ENCODE data around the gene PCDH9.

PCDH9 gene

DNA sequence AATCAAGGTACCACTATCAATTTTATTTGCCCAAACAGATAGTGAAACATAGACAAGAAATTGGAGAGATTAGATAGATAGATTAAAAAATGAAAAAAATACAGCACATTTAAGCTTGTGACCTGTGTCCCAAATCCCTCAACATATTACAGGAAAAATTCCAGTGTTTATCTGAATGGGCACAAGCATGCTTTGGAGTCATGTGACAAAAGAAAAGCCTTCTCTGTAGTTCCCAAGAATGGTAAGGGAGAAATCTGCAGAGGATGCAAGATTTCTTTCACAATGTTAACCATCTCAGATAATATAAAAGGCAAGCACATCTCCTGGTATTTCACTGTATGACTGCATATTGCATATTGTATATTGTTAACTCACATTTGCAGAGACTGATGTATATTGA is 168.0 kb downstream of the PCDH9 start:
- no peak for DNase-seq (ENCODE audit: low read depth, low spot score)

GRCh38 chr13:67061750-67062149 is 168.4 kb downstream of the PCDH9 start:
- no peak for DNase-seq (ENCODE audit: low read depth, low spot score)

More for the DNA sequence above, 168.0 kb downstream of the PCDH9 start:
- H3K4me3 ChIP-seq (ENCODE audit: low read length) = no peak overlapping the region

GRCh38 chr13:67052550-67053490 is 177.3 kb downstream of the PCDH9 start:
- no peak overlapping the region for H3K4me3 ChIP-seq (ENCODE audit: low read length)
- DNase-seq (ENCODE audit: low read depth, low spot score) = no peak

More at GRCh38 chr13:67061750-67062149, 168.4 kb downstream of the PCDH9 start:
- H3K4me3 ChIP-seq (ENCODE audit: low read length) = no peak overlapping the region

GRCh38 chr13:67049744-67050143 is 180.4 kb downstream of the PCDH9 start:
- no peak overlapping the region for H3K4me3 ChIP-seq (ENCODE audit: low read length)
- DNase-seq (ENCODE audit: low read depth, low spot score) = no peak

- no peak for DNase-seq (ENCODE audit: low read depth, low spot score)
- H3K4me3 ChIP-seq (ENCODE audit: low read length) = no peak overlapping the region
Observed at GRCh38 chr13:67048821-67049150, 181.3 kb downstream of the PCDH9 start.

GRCh38 chr13:67048084-67048820 is 181.9 kb downstream of the PCDH9 start:
- H3K4me3 ChIP-seq (ENCODE audit: low read length) = no peak overlapping the region
- DNase-seq (ENCODE audit: low read depth, low spot score) = peak; percentile 79

- no peak for DNase-seq (ENCODE audit: low read depth, low spot score)
- H3K4me3 ChIP-seq (ENCODE audit: low read length) = no peak overlapping the region
Observed at GRCh38 chr13:67045357-67045756, 184.8 kb downstream of the PCDH9 start.

DNA sequence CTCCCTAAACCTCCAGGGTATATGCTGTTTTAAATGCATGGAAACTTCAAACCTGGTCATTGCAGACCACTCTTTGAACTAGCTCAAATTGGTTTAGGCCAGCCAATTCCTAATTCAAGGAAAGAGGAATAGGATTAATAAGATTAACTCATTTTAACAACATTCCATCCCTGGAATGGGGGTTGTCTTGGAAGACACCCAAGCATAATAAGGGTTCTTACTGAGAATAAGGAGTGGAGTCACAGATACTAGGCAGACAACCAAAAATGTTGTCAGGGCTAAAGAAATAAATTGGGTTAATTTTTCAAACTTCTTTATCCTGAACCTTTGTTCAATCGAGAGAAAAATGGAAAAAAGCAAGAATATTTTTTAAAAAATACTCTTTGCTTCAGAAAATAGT is 186.2 kb downstream of the PCDH9 start:
- no peak overlapping the region for H3K4me3 ChIP-seq (ENCODE audit: low read length)
- no peak for DNase-seq (ENCODE audit: low read depth, low spot score)

DNA sequence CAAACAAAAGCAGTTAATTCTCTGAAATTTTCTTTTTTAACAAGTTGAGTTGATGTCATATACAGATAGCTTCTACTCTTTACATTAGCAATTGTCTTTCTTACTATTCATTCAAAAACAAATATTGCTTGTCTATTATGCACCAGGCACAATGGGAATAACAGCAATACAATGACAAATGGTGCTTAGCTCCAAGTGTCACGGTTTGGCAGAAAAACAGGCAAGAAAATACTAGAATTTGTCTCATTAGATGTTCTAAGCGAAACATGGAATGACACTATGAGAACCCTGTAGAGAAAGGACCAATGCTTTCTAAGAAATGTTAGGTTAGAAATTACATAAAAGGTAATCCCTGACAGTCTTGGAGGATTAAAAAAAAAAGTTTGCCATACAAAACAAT is 187.6 kb downstream of the PCDH9 start:
- no peak for DNase-seq (ENCODE audit: low read depth, low spot score)
- no peak overlapping the region for H3K4me3 ChIP-seq (ENCODE audit: low read length)

- no peak for DNase-seq (ENCODE audit: low read depth, low spot score)
Observed at GRCh38 chr13:67036699-67037457, 193.3 kb downstream of the PCDH9 start.

GRCh38 chr13:67033170-67033569 is 197.0 kb downstream of the PCDH9 start:
- no peak for DNase-seq (ENCODE audit: low read depth, low spot score)
- no peak overlapping the region for H3K4me3 ChIP-seq (ENCODE audit: low read length)

More at GRCh38 chr13:67036699-67037457, 193.3 kb downstream of the PCDH9 start:
- H3K4me3 ChIP-seq (ENCODE audit: low read length) = no peak overlapping the region

DNA sequence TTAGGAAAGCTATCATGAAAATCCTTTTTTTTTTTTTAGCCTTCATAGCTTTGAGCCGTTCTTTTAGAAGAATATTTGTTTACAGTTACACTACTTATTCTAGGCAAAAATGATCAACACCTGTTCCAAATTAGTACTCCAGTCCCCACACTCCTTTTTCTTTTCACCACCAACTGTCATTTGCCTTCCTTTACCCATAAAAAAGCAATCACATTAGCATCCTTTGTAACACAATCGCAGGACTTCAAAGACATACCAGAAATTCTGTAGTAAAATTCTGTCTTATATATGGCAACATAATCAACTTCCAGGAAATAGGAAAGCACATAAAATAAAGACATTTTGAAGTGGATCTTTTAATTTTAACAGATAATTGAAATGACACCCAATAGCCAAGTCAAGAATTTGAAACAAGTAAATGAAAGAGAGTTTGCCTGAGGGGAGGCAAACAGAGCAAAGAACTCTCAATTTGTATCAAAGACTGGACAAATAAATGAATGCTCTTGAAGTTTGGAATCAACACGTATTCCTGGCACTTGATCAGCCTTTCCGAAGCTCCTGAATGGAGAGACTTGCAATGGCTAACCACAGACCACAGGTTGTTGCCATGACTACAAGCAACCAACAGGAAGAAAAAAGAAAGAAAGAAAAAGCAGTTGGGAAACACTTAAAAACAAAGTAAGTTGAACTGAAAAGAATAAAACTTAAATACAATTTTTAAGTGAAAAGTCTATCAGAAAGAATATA is 206.8 kb downstream of the PCDH9 start:
- peak; percentile 89 for DNase-seq (ENCODE audit: low read depth, low spot score)
- H3K4me3 ChIP-seq (ENCODE audit: low read length) = peak overlapping the region; percentile 33

- no peak overlapping the region for H3K4me3 ChIP-seq (ENCODE audit: low read length)
- DNase-seq (ENCODE audit: low read depth, low spot score) = no peak
Observed at GRCh38 chr13:67018775-67019174, 211.4 kb downstream of the PCDH9 start.

DNA sequence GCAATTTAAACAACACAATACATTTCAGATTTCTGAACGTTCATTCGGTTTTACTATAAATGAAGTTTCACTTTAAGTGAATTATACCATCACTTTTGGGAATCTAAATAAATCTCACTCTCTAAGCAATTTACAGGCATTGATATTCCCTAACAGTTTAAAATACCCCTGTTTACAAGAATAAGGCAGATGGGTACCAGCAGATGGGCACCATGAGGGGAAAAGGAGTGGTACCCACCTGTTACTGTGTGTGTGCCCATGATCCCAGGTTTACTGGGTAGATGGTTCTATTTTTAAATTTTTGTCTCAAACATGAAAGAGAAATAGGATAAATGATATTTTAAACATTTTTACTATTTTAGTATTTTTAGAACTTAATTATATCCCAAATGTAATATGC is 212.9 kb downstream of the PCDH9 start:
- no peak for DNase-seq (ENCODE audit: low read depth, low spot score)
- H3K4me3 ChIP-seq (ENCODE audit: low read length) = no peak overlapping the region

DNA sequence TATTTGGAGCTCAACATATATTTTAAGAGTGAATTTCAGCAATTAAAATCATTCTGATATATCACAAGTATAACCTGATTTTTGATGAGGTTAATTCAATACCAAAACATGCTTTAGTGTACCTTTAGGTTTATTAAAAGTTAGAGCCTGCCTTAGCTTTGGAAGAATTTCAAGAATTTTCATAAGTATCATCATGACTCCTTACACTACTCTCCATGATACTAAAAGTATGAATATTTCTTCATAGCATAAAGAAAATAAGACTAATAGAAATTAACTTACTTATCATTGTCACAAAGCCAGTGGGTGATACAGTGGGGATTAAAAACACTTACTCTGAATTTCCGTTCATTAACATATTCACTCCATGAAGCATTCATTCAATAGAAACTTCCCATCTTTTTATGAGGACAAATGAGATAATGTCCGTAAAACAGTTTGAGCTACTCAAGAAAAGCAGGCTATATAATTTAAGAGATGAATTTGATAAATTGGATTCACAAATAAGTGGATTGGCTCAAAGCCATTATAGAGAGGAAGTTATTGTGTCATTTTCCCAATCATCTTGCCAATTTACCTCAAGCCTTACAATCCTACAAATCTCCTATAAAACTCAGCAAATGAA is 214.0 kb downstream of the PCDH9 start:
- DNase-seq (ENCODE audit: low read depth, low spot score) = no peak
- no peak overlapping the region for H3K4me3 ChIP-seq (ENCODE audit: low read length)

DNA sequence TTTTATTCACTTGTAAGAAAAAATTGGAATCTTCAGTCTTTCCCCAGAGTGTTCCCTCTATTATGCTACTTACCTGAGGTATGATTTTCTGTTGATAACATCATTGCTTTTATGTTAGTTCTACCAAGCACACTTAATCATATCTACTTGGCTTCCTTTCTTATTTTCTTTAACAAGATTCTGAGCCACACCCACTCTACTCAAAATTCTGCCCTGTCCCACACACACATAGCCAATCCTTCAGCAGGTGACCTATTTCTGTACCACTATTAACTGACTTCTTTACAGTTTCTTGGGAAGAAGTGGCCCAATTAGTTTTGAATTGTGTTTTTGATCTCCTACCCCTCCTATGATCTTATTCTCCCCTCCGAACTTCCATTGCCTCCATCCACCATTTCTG is 215.7 kb downstream of the PCDH9 start:
- no peak for DNase-seq (ENCODE audit: low read depth, low spot score)
- no peak overlapping the region for H3K4me3 ChIP-seq (ENCODE audit: low read length)

GRCh38 chr13:67013709-67014108 is 216.4 kb downstream of the PCDH9 start:
- H3K4me3 ChIP-seq (ENCODE audit: low read length) = no peak overlapping the region
- DNase-seq (ENCODE audit: low read depth, low spot score) = no peak

GRCh38 chr13:67008075-67008668 is 222.0 kb downstream of the PCDH9 start:
- no peak overlapping the region for H3K4me3 ChIP-seq (ENCODE audit: low read length)
- no peak for DNase-seq (ENCODE audit: low read depth, low spot score)

All from Jurkat, Clone E6-1 (cell line).